GM12801 (cell line): ENCODE measurements around the gene ST14.

Experiments used
- CTCF ChIP-seq: IDR thresholded peaks from one replicate; pipeline ENCODE4 v1.5.1; 2011; ENCODE audit warnings: control low read depth; ENCODE audit not compliant: insufficient read length; ENCODE audit errors: extremely low read depth

ST14 gene

GRCh38 chr11:130146796-130147195 lies 12.8 kb upstream of the ST14 start:
- no peak for TF ChIP-seq CTCF

- no peak for TF ChIP-seq CTCF
These were observed 10.7 kb upstream of the ST14 start for GRCh38 chr11:130148796-130149326.

GRCh38 chr11:130150790-130151189 lies 8.8 kb upstream of the ST14 start:
- no peak for TF ChIP-seq CTCF

- no peak for TF ChIP-seq CTCF
These were observed 8.4 kb upstream of the ST14 start for GRCh38 chr11:130151196-130151595.

GRCh38 chr11:130156108-130157022 lies 3.2 kb upstream of the ST14 start:
- no peak for TF ChIP-seq CTCF

DNA sequence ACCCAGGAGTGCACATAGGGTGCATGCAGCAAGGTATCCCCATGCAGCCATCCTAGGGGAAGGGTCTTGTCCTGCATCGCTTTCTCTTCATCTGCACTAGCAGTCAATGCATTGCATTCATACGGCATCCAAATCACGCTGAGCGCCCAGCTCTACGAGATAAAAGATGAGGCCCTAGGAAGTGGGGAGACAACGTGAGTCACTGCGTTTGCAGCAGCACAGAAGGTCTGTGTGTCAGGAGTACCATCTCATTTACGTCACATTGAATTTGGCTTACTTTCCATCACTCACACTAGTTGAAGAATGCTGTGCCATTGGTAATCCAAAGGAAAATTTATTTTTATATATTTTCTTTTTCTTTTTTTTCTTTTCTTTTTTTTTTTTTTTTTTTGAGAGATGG lies 2.5 kb upstream of the ST14 start:
- TF ChIP-seq CTCF = no peak

DNA sequence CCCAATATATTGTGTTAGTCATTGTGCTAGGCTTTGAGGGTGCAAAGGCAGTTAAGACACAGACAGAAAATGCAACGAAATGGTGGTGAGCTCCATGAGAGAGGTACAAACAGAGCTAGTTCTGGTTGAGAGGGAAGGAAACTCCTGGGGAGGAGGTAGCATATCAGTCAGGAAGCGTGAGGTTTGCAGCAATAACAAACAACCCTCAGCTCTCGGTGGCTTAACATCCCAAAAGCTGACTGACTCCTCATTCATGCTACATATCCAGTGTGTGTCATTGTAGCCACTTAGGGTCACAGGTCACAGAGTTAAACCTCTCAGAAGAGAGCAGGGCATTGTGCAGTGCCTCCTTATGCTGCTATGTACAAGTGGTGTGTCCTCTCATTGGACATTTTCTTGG lies 1.7 kb upstream of the ST14 start:
- TF ChIP-seq CTCF = no peak
